ENCODE data around the gene HP. TPM values are rescaled to one million over a fixed set of nuclear protein-coding genes. Genes with fewer than 3 reads are reported as not detected.
"Not testable (repeated sequence)": the region's sequence is repeated elsewhere in the genome, so short reads cannot be mapped to it uniquely, and the experiment has no call there.

HP gene
- total RNA-seq: 10 to 100 TPM in 1 of 4 donors, 1 to 10 TPM in 1, under 1 TPM in 1, not detected in 1; 0.93 to 19.9 (median 1.3) TPM

- H3K9me3 ChIP-seq; DNase-seq; H3K27me3 ChIP-seq; H3K27ac ChIP-seq; H3K36me3 ChIP-seq; intact Hi-C loops (cut with DNase I); H3K4me1 ChIP-seq; H3K4me3 ChIP-seq (replicated peaks in 1 of 3): not testable (repeated sequence)
- WGBS, 2 donors: 84 to 89% methylated on average over 5 of the region's 5 CpGs
Observed at GRCh38 chr16:72054254-72054847, at the start of gene HP. Gene HP (plus strand): TSS chr16:72054505. CDS start chr16:72054653, 148 bp downstream.

GRCh38 chr16:72008065-72008423 is 46.3 kb upstream of the HP start:
- intact Hi-C loops (cut with DNase I): loop anchor here (5.0 kb wide), 1 partner anchor 84 kb away; the partner anchor contains the start of genes DHX38 and TXNL4B
- H3K27me3 ChIP-seq; H3K4me1 ChIP-seq; DNase-seq; H3K9me3 ChIP-seq; H3K27ac ChIP-seq; H3K36me3 ChIP-seq; H3K4me3 ChIP-seq (replicated peaks in 1 of 3): not testable (repeated sequence)
- 79 to 80% methylated on average over 9 of the region's 9 CpGs for WGBS, 2 donors

GRCh38 chr16:72008424-72009216 is 45.7 kb upstream of the HP start, which contains the start of gene DHODH:
Gene DHODH (plus strand): TSS chr16:72008744. CDS start chr16:72008765, 21 bp downstream.
- H3K27me3 ChIP-seq: no peaks in the 10 kb centered on the region
- no peaks in the 10 kb centered on the region for H3K9me3 ChIP-seq
- no peaks in the 10 kb centered on the region for H3K4me1 ChIP-seq
- peak in 1 of 2 donors; percentile 61 for TF ChIP-seq POLR2A (IDR thresholded peaks at IDR 0.05)
- TF ChIP-seq CTCF (IDR thresholded peaks at IDR 0.05): peak in 3 of 6 experiments; percentile 11 to 32 (median 22)
- H3K36me3 ChIP-seq: no peaks in the 10 kb centered on the region
- H3K27ac ChIP-seq: no peak within 1 kb of the TSS
- H3K4me3 ChIP-seq (replicated peaks in 1 of 3): peak within 1 kb of the TSS; percentile 57 to 90 (median 69)
- peak; percentile 98 to 99 for DNase-seq
- 1% methylated on average over 47 to 57 of the region's 57 CpGs for WGBS, 2 donors
- intact Hi-C loops (cut with DNase I): loop anchor here (5.0 kb wide), 1 partner anchor 84 kb away; the partner anchor contains the start of genes DHX38 and TXNL4B

GRCh38 chr16:72009779-72010178 is 44.5 kb upstream of the HP start:
- Histone ChIP-seq H3K9me3 (no peaks in the 10 kb centered on the region), H3K4me3 (replicated peaks in 1 of 3) (no peak overlapping the region), H3K4me1 (no peaks in the 10 kb centered on the region), H3K27me3 (no peaks in the 10 kb centered on the region), H3K27ac (no peak overlapping the region), H3K36me3 (no peaks in the 10 kb centered on the region)
- intact Hi-C loops (cut with DNase I): loop anchor here (5.0 kb wide), 1 partner anchor 83 kb away; the partner anchor contains the start of genes DHX38 and TXNL4B
- WGBS, 2 donors: 97 to 98% methylated on average over 10 of the region's 10 CpGs
- TF ChIP-seq POLR2A (IDR thresholded peaks at IDR 0.05): no peak
- TF ChIP-seq CTCF (IDR thresholded peaks at IDR 0.05): no peak
- no peak for DNase-seq

- intact Hi-C loops (cut with DNase I): no loop called here
- Histone ChIP-seq H3K4me1 (no peaks in the 10 kb centered on the region), H3K4me3 (replicated peaks in 1 of 3) (no peak overlapping the region), H3K27me3 (no peaks in the 10 kb centered on the region), H3K36me3 (peaks cover 0 to 4% of the 10 kb centered on the region in 2 donors), H3K9me3 (no peaks in the 10 kb centered on the region), H3K27ac (peak overlapping the region in 2 of 3 donors; percentile 10 to 20)
- TF ChIP-seq CTCF (IDR thresholded peaks at IDR 0.05) (no peak), POLR2A (IDR thresholded peaks at IDR 0.05) (no peak)
- DNase-seq: no peak
- WGBS, 2 donors: 75 to 82% methylated on average over 9 of the region's 9 CpGs
Observed at GRCh38 chr16:72012607-72013006, 41.7 kb upstream of the HP start.

GRCh38 chr16:72013389-72013788 is 40.9 kb upstream of the HP start:
- Histone ChIP-seq H3K27ac (peak overlapping the region in 2 of 3 donors; percentile 18 to 53), H3K4me3 (replicated peaks in 1 of 3) (no peak overlapping the region), H3K4me1 (no peaks in the 10 kb centered on the region), H3K27me3 (no peaks in the 10 kb centered on the region), H3K36me3 (peaks cover 0 to 4% of the 10 kb centered on the region in 2 donors), H3K9me3 (no peaks in the 10 kb centered on the region)
- DNase-seq: peak; percentile 12 to 13
- intact Hi-C loops (cut with DNase I): no loop called here
- TF ChIP-seq CTCF (IDR thresholded peaks at IDR 0.05): no peak
- TF ChIP-seq POLR2A (IDR thresholded peaks at IDR 0.05): no peak
- WGBS, 2 donors: 52 to 56% methylated on average over 5 of the region's 5 CpGs
